GM23338 (cell line): ENCODE measurements around the gene CLSTN2. TPM values are rescaled to one million over a fixed set of nuclear protein-coding genes. Genes with fewer than 3 reads are reported as not detected.

ENCODE experiments used
- ATAC-seq: fragments of 200-7000 bp; cut with Tn5 transposase; 3 replicates; pipeline ENCODE4 v1.9.1; 2020
- DNase-seq: peaks from one replicate; pipeline ENCODE4 v3.0.0-alpha.2; 2015; ENCODE audit warnings: low spot score
- H2AFZ ChIP-seq: fragments of 200-600 bp; sonication (generic); 2 replicates; pipeline ENCODE4 v1.8.0; 2016; ENCODE audit warnings: antibody characterized with exemption, mild to moderate bottlenecking, moderate library complexity
- H3F3A ChIP-seq: fragments of 200-600 bp; sonication (generic); replicated peaks from 2 replicates; pipeline ENCODE4 v1.8.0; 2017; ENCODE audit warnings: antibody characterized with exemption, mixed run types, low read depth
- H3K27ac ChIP-seq: fragments of 200-600 bp; sonication (generic); 2 replicates; pipeline ENCODE4 v1.6.1; 2016; ENCODE audit warnings: low read depth
- H3K27me3 ChIP-seq: fragments of 200-600 bp; sonication (generic); 2 replicates; pipeline ENCODE4 v1.8.0; 2016; ENCODE audit warnings: mild to moderate bottlenecking, mixed run types, moderate library complexity; ENCODE audit not compliant: insufficient read depth
- H3K36me3 ChIP-seq: fragments of 200-600 bp; sonication (generic); 2 replicates; pipeline ENCODE4 v1.8.0; 2016; ENCODE audit warnings: mild to moderate bottlenecking; ENCODE audit not compliant: insufficient read depth
- H3K4me1 ChIP-seq: fragments of 200-600 bp; sonication (generic); 2 replicates; pipeline ENCODE4 v1.8.0; 2016; ENCODE audit warnings: mild to moderate bottlenecking, moderate library complexity; ENCODE audit not compliant: insufficient read depth
- H3K4me2 ChIP-seq: fragments of 200-600 bp; sonication (generic); 2 replicates; pipeline ENCODE4 v1.7.1; 2017; ENCODE audit warnings: mixed run types
- H3K4me3 ChIP-seq: fragments of 200-600 bp; sonication (generic); 2 replicates; pipeline ENCODE4 v1.6.1; 2016; ENCODE audit warnings: mixed run types
- H3K79me2 ChIP-seq: fragments of 200-600 bp; sonication (generic); replicated peaks from 2 replicates; pipeline ENCODE4 v1.8.0; 2017; ENCODE audit warnings: mild to moderate bottlenecking; ENCODE audit not compliant: insufficient read depth
- H3K9me2 ChIP-seq: fragments of 200-600 bp; sonication (generic); 2 replicates; pipeline ENCODE4 v1.8.0; 2017; ENCODE audit not compliant: insufficient read depth
- H4K20me1 ChIP-seq: fragments of 200-600 bp; sonication (generic); replicated peaks from 2 replicates; pipeline ENCODE4 v1.8.0; 2017; ENCODE audit warnings: mild to moderate bottlenecking; ENCODE audit not compliant: insufficient read depth
- H3K27ac Mint-ChIP-seq: 2 replicates; pipeline ENCODE4 v1.8.0; 2020; ENCODE audit warnings: inconsistent platforms, mild to moderate bottlenecking, moderate library complexity, mixed read lengths
- H3K27me3 Mint-ChIP-seq: 3 replicates; pipeline ENCODE4 v1.8.0; 2022; ENCODE audit warnings: low read depth, mild to moderate bottlenecking, moderate library complexity, mixed read lengths, inconsistent platforms; ENCODE audit not compliant: insufficient read depth, poor library complexity
- H3K36me3 Mint-ChIP-seq: 3 replicates; pipeline ENCODE4 v1.8.0; 2021; ENCODE audit warnings: low read depth, mild to moderate bottlenecking, inconsistent platforms, moderate library complexity, mixed read lengths
- H3K4me1 Mint-ChIP-seq: 3 replicates; pipeline ENCODE4 v1.8.0; 2020; ENCODE audit warnings: mild to moderate bottlenecking, inconsistent platforms, mixed read lengths
- H3K4me3 Mint-ChIP-seq: 3 replicates; pipeline ENCODE4 v1.8.0; 2021; ENCODE audit warnings: moderate library complexity, mild to moderate bottlenecking, inconsistent platforms, mixed read lengths
- H3K9me3 Mint-ChIP-seq: 3 replicates; pipeline ENCODE4 v1.8.0; 2020; ENCODE audit warnings: moderate library complexity, mild to moderate bottlenecking, inconsistent platforms, mixed read lengths
- CREB1 ChIP-seq: fragments of 250-450 bp; sonication (Bioruptor Pico); IDR thresholded peaks from 2 replicates; pipeline ENCODE4 v1.5.0; 2020; ENCODE audit warnings: low read depth, mild to moderate bottlenecking, moderate library complexity
- EZH2 ChIP-seq: fragments of 200-600 bp; sonication (generic); IDR thresholded peaks from one replicate; pipeline ENCODE4 v1.8.0; 2017; ENCODE audit warnings: antibody characterized with exemption, mild to moderate bottlenecking, low read depth; ENCODE audit not compliant: unreplicated experiment
- EZH2phosphoT487 ChIP-seq: fragments of 200-600 bp; sonication (generic); IDR thresholded peaks from one replicate; pipeline ENCODE4 v1.8.1; 2018; ENCODE audit warnings: antibody characterized with exemption; ENCODE audit not compliant: unreplicated experiment
- JUNB ChIP-seq: IDR thresholded peaks from one replicate; pipeline ENCODE4 v1.6.1; 2016; ENCODE audit warnings: antibody characterized with exemption; ENCODE audit not compliant: unreplicated experiment
- NANOG ChIP-seq: IDR thresholded peaks from 2 replicates; pipeline ENCODE4 v1.6.1; 2016; ENCODE audit warnings: antibody characterized with exemption, borderline replicate concordance
- POLR2AphosphoS5 ChIP-seq: IDR thresholded peaks from 2 replicates; pipeline ENCODE4 v1.6.1; 2016; ENCODE audit warnings: antibody characterized with exemption, low read depth
- STAT1 ChIP-seq: IDR thresholded peaks from one replicate; pipeline ENCODE4 v1.6.1; 2016; ENCODE audit warnings: antibody characterized with exemption; ENCODE audit not compliant: unreplicated experiment
- ZNF114 ChIP-seq: fragments of 250-450 bp; sonication (Bioruptor Pico); IDR thresholded peaks from 2 replicates; pipeline ENCODE4 v1.5.0; 2020; ENCODE audit warnings: mild to moderate bottlenecking, moderate library complexity
- ZNF331 ChIP-seq: fragments of 250-450 bp; sonication (Bioruptor Pico); IDR thresholded peaks from 2 replicates; pipeline ENCODE4 v1.5.0; 2020; ENCODE audit warnings: low read depth, mild to moderate bottlenecking, moderate library complexity
- polyA plus RNA-seq: library from polyadenylated mRNA; unstranded; fragments of >200 nt; fragmentation: Nextera tagmentation; extraction: Ambion mirVana; gene quantifications from 2 replicates; pipeline ENCODE4 v1.2.1, GENCODE V29; 2016
- total RNA-seq: library from RNA; depleted of rRNA; stranded (reverse); fragments of >200 nt; shearing (Covaris generic); gene quantifications from 2 replicates; pipeline ENCODE4 v1.2.3, GENCODE V29; 2014
- TF ChIP-seq, protein P1 (sequence below): IDR thresholded peaks from one replicate; pipeline ENCODE4 v1.6.1; 2018; ENCODE audit warnings: antibody characterized with exemption; ENCODE audit not compliant: unreplicated experiment
- TF ChIP-seq, protein P2 (sequence below): fragments of 250-450 bp; sonication (Bioruptor Pico); IDR thresholded peaks from 2 replicates; pipeline ENCODE4 v1.5.0; 2020; ENCODE audit warnings: mild to moderate bottlenecking, moderate library complexity
- TF ChIP-seq, protein P3 (sequence below), 2 experiments: fragments of 200-600 bp in 1 of 2; sonication (generic) in 1 of 2; conservative IDR thresholded peaks; 2 replicates each; pipeline versions ENCODE4 v1.5.1 to v1.6.1; 2016 to 2017; ENCODE audit warnings: antibody characterized with exemption in 2 of 2, low read depth in 2 of 2, mild to moderate bottlenecking in 2 of 2, moderate library complexity in 1 of 2
- TF ChIP-seq, protein P4 (sequence below): IDR thresholded peaks from 2 replicates; pipeline ENCODE4 v1.6.1; 2016; ENCODE audit warnings: antibody characterized with exemption

The CLSTN2 gene
- total and polyA plus RNA-seq, 2 experiments from 2014 or later, result 0.11 to 0.83 TPM

DNA sequence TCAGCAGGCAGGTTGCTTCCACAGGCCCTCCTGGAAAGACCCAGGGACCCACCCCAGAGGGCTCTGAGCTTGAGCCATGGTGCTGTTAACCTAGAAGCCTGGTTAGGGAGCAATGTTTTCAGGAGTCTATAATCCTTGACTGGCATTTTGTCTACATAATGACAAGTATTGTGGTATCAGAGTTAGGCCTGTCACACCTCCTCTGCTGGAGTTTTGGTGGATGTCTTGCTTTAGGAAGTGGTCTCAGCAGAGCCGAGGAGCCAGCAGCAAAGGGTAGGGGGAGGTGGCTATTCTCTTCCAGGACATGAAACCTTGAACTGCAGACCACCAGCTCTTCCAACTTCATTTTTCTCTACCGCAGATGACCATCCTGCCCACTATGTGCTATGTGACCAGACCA lies 76.1 kb downstream of the CLSTN2 start:
- no peak overlapping the region for H3K4me2 ChIP-seq
- H3K4me3 ChIP-seq, result no peak overlapping the region
- Mint-ChIP-seq H3K36me3 (no peaks in the 10 kb centered on the region), H3K4me1 (no peaks in the 10 kb centered on the region), H3K4me3 (no peak overlapping the region), H3K27ac (no peak overlapping the region), H3K27me3 (peaks cover 2% of the 10 kb centered on the region), H3K9me3 (no peaks in the 10 kb centered on the region)
- H4K20me1 ChIP-seq, result no peaks in the 10 kb centered on the region
- no peaks in the 10 kb centered on the region for H3K79me2 ChIP-seq
- no peaks in the 10 kb centered on the region for H3F3A ChIP-seq
- ATAC-seq, result no peak
- H3K27ac ChIP-seq, result no peak overlapping the region
- H3K4me1 ChIP-seq, result no peaks in the 10 kb centered on the region
- no peak for TF ChIP-seq NANOG
- no peak for TF ChIP-seq EZH2
- no peak for TF ChIP-seq POLR2AphosphoS5
- TF ChIP-seq, protein P1, sequence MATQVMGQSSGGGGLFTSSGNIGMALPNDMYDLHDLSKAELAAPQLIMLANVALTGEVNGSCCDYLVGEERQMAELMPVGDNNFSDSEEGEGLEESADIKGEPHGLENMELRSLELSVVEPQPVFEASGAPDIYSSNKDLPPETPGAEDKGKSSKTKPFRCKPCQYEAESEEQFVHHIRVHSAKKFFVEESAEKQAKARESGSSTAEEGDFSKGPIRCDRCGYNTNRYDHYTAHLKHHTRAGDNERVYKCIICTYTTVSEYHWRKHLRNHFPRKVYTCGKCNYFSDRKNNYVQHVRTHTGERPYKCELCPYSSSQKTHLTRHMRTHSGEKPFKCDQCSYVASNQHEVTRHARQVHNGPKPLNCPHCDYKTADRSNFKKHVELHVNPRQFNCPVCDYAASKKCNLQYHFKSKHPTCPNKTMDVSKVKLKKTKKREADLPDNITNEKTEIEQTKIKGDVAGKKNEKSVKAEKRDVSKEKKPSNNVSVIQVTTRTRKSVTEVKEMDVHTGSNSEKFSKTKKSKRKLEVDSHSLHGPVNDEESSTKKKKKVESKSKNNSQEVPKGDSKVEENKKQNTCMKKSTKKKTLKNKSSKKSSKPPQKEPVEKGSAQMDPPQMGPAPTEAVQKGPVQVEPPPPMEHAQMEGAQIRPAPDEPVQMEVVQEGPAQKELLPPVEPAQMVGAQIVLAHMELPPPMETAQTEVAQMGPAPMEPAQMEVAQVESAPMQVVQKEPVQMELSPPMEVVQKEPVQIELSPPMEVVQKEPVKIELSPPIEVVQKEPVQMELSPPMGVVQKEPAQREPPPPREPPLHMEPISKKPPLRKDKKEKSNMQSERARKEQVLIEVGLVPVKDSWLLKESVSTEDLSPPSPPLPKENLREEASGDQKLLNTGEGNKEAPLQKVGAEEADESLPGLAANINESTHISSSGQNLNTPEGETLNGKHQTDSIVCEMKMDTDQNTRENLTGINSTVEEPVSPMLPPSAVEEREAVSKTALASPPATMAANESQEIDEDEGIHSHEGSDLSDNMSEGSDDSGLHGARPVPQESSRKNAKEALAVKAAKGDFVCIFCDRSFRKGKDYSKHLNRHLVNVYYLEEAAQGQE, result no peak
- TF ChIP-seq ZNF114 (CRISPR knock-in tag), result no peak
- no peak for TF ChIP-seq JUNB
- no peak for TF ChIP-seq STAT1
- TF ChIP-seq CREB1 (CRISPR knock-in tag), result no peak
- no peak for TF ChIP-seq EZH2phosphoT487
- TF ChIP-seq ZNF331, result no peak
- TF ChIP-seq, protein P2, sequence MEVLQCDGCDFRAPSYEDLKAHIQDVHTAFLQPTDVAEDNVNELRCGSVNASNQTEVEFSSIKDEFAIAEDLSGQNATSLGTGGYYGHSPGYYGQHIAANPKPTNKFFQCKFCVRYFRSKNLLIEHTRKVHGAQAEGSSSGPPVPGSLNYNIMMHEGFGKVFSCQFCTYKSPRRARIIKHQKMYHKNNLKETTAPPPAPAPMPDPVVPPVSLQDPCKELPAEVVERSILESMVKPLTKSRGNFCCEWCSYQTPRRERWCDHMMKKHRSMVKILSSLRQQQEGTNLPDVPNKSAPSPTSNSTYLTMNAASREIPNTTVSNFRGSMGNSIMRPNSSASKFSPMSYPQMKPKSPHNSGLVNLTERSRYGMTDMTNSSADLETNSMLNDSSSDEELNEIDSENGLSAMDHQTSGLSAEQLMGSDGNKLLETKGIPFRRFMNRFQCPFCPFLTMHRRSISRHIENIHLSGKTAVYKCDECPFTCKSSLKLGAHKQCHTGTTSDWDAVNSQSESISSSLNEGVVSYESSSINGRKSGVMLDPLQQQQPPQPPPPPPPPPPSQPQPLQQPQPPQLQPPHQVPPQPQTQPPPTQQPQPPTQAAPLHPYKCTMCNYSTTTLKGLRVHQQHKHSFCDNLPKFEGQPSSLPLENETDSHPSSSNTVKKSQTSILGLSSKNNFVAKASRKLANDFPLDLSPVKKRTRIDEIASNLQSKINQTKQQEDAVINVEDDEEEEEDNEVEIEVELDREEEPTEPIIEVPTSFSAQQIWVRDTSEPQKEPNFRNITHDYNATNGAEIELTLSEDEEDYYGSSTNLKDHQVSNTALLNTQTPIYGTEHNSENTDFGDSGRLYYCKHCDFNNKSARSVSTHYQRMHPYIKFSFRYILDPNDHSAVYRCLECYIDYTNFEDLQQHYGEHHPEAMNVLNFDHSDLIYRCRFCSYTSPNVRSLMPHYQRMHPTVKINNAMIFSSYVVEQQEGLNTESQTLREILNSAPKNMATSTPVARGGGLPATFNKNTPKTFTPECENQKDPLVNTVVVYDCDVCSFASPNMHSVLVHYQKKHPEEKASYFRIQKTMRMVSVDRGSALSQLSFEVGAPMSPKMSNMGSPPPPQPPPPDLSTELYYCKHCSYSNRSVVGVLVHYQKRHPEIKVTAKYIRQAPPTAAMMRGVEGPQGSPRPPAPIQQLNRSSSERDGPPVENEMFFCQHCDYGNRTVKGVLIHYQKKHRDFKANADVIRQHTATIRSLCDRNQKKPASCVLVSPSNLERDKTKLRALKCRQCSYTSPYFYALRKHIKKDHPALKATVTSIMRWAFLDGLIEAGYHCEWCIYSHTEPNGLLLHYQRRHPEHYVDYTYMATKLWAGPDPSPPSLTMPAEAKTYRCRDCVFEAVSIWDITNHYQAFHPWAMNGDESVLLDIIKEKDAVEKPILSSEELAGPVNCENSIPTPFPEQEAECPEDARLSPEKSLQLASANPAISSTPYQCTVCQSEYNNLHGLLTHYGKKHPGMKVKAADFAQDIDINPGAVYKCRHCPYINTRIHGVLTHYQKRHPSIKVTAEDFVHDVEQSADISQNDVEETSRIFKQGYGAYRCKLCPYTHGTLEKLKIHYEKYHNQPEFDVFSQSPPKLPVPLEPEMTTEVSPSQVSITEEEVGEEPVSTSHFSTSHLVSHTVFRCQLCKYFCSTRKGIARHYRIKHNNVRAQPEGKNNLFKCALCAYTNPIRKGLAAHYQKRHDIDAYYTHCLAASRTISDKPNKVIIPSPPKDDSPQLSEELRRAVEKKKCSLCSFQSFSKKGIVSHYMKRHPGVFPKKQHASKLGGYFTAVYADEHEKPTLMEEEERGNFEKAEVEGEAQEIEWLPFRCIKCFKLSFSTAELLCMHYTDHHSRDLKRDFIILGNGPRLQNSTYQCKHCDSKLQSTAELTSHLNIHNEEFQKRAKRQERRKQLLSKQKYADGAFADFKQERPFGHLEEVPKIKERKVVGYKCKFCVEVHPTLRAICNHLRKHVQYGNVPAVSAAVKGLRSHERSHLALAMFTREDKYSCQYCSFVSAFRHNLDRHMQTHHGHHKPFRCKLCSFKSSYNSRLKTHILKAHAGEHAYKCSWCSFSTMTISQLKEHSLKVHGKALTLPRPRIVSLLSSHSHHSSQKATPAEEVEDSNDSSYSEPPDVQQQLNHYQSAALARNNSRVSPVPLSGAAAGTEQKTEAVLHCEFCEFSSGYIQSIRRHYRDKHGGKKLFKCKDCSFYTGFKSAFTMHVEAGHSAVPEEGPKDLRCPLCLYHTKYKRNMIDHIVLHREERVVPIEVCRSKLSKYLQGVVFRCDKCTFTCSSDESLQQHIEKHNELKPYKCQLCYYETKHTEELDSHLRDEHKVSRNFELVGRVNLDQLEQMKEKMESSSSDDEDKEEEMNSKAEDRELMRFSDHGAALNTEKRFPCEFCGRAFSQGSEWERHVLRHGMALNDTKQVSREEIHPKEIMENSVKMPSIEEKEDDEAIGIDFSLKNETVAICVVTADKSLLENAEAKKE (CRISPR knock-in tag), result no peak
- TF ChIP-seq, protein P3, sequence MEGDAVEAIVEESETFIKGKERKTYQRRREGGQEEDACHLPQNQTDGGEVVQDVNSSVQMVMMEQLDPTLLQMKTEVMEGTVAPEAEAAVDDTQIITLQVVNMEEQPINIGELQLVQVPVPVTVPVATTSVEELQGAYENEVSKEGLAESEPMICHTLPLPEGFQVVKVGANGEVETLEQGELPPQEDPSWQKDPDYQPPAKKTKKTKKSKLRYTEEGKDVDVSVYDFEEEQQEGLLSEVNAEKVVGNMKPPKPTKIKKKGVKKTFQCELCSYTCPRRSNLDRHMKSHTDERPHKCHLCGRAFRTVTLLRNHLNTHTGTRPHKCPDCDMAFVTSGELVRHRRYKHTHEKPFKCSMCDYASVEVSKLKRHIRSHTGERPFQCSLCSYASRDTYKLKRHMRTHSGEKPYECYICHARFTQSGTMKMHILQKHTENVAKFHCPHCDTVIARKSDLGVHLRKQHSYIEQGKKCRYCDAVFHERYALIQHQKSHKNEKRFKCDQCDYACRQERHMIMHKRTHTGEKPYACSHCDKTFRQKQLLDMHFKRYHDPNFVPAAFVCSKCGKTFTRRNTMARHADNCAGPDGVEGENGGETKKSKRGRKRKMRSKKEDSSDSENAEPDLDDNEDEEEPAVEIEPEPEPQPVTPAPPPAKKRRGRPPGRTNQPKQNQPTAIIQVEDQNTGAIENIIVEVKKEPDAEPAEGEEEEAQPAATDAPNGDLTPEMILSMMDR (conservative IDR thresholded peaks at IDR 0.05; ENCODE audit: low read depth in 2 of 2), result no peak
- TF ChIP-seq, protein P4, sequence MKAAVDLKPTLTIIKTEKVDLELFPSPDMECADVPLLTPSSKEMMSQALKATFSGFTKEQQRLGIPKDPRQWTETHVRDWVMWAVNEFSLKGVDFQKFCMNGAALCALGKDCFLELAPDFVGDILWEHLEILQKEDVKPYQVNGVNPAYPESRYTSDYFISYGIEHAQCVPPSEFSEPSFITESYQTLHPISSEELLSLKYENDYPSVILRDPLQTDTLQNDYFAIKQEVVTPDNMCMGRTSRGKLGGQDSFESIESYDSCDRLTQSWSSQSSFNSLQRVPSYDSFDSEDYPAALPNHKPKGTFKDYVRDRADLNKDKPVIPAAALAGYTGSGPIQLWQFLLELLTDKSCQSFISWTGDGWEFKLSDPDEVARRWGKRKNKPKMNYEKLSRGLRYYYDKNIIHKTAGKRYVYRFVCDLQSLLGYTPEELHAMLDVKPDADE, result no peak
- no peak overlapping the region for H2AFZ ChIP-seq
- no peak for DNase-seq
- H3K36me3 ChIP-seq, result no peaks in the 10 kb centered on the region
- no peaks in the 10 kb centered on the region for H3K27me3 ChIP-seq
- H3K9me2 ChIP-seq, result no peaks in the 10 kb centered on the region
